Liver (tissue), 9 donors: Measurements from ENCODE around the gene MOK. TPM values are rescaled to one million over a fixed set of nuclear protein-coding genes. Genes with fewer than 3 reads are reported as not detected.

Experiments
- DNase-seq: peaks from one replicate; pipeline ENCODE4 v3.0.0-alpha.2; 2017; ENCODE audit warnings: low spot score
- H3K27ac ChIP-seq, 2 donors: one replicate each; pipeline ENCODE4 v1.7.0; 2013; ENCODE audit warnings: inconsistent platforms in 2 of 2, low read length in 2 of 2, control low read depth in 1 of 2, low read depth in 1 of 2, mild to moderate bottlenecking in 1 of 2
- H3K27me3 ChIP-seq, 4 donors: one replicate each; pipeline versions ENCODE4 v1.6.1 to v1.7.0; 2013; ENCODE audit warnings: low read length in 3 of 4, inconsistent platforms in 1 of 4, mild to moderate bottlenecking in 1 of 4, moderate library complexity in 1 of 4; ENCODE audit not compliant: control insufficient read depth in 4 of 4, insufficient read depth in 4 of 4
- H3K36me3 ChIP-seq, 4 donors: one replicate each; pipeline versions ENCODE4 v1.6.1 to v1.7.0; 2013; ENCODE audit warnings: low read length in 3 of 4, mild to moderate bottlenecking in 3 of 4, low read depth in 1 of 4, moderate library complexity in 1 of 4; ENCODE audit not compliant: control insufficient read depth in 4 of 4, insufficient read depth in 3 of 4
- H3K4me1 ChIP-seq, 4 donors: one replicate each; pipeline versions ENCODE4 v1.6.1 to v1.7.0; 2013; ENCODE audit warnings: low read length in 3 of 4, mild to moderate bottlenecking in 3 of 4, moderate library complexity in 1 of 4; ENCODE audit not compliant: control insufficient read depth in 4 of 4, insufficient read depth in 4 of 4
- H3K4me3 ChIP-seq, 3 donors: one replicate each; pipeline versions ENCODE4 v1.6.1 to v1.7.0; 2013; ENCODE audit warnings: low read length in 3 of 3, control low read depth in 1 of 3, low read depth in 1 of 3, mild to moderate bottlenecking in 1 of 3
- H3K9ac ChIP-seq, 2 donors: one replicate each; pipeline ENCODE4 v1.7.0; 2013; ENCODE audit warnings: low read length in 2 of 2, mild to moderate bottlenecking in 2 of 2, moderate library complexity in 2 of 2, control low read depth in 1 of 2, low read depth in 1 of 2
- H3K9me3 ChIP-seq, 4 donors: one replicate each; pipeline versions ENCODE4 v1.6.1 to v1.7.0; 2013; ENCODE audit warnings: low read length in 3 of 4; ENCODE audit not compliant: control insufficient read depth in 4 of 4
- ATF3 ChIP-seq: IDR thresholded peaks from 2 replicates; pipeline ENCODE4 v1.6.1; 2016; ENCODE audit warnings: antibody characterized with exemption
- CTCF ChIP-seq: fragments of 150-350 bp; IDR thresholded peaks from 2 replicates; pipeline ENCODE4 v1.5.1; 2017; ENCODE audit warnings: improper control_type of control experiment, low read depth, low read length; ENCODE audit not compliant: missing input control
- EGR1 ChIP-seq, 2 donors: IDR thresholded peaks; 2 replicates each; pipeline ENCODE4 v1.6.1; 2016 to 2018; ENCODE audit warnings: antibody characterized with exemption in 2 of 2, low read depth in 2 of 2
- FOXA1 ChIP-seq: IDR thresholded peaks from 2 replicates; pipeline ENCODE4 v1.6.1; 2016; ENCODE audit warnings: antibody characterized with exemption
- FOXA2 ChIP-seq: IDR thresholded peaks from 2 replicates; pipeline ENCODE4 v1.6.1; 2016; ENCODE audit warnings: antibody characterized with exemption
- GABPA ChIP-seq, 2 donors: IDR thresholded peaks in 1 of 2; conservative IDR thresholded peaks in 1 of 2; 2 replicates each; pipeline ENCODE4 v1.6.1; 2016; ENCODE audit warnings: antibody characterized with exemption in 2 of 2, mild to moderate bottlenecking in 1 of 2, moderate library complexity in 1 of 2
- HNF4A ChIP-seq, 2 donors: conservative IDR thresholded peaks; 2 replicates each; pipeline ENCODE4 v1.6.1; 2016; ENCODE audit warnings: antibody characterized with exemption in 2 of 2, mild to moderate bottlenecking in 2 of 2
- HNF4G ChIP-seq: IDR thresholded peaks from 2 replicates; pipeline ENCODE4 v1.6.1; 2016; ENCODE audit warnings: antibody characterized with exemption
- JUND ChIP-seq, 2 donors: IDR thresholded peaks; 2 replicates each; pipeline ENCODE4 v1.6.1; 2016; ENCODE audit warnings: antibody characterized with exemption in 2 of 2
- MAX ChIP-seq: IDR thresholded peaks from 2 replicates; pipeline ENCODE4 v1.6.1; 2016; ENCODE audit warnings: antibody characterized with exemption
- NR2F2 ChIP-seq: IDR thresholded peaks from 2 replicates; pipeline ENCODE4 v1.6.1; 2016; ENCODE audit warnings: antibody characterized with exemption
- RAD21 ChIP-seq, 2 donors: IDR thresholded peaks; 2 replicates each; pipeline ENCODE4 v1.6.1; 2016; ENCODE audit warnings: antibody characterized with exemption in 2 of 2, mild to moderate bottlenecking in 2 of 2
- REST ChIP-seq: IDR thresholded peaks from 2 replicates; pipeline ENCODE4 v1.6.1; 2016; ENCODE audit warnings: antibody characterized with exemption, mild to moderate bottlenecking
- RXRA ChIP-seq, 2 donors: IDR thresholded peaks; 2 replicates each; pipeline ENCODE4 v1.6.1; 2017 to 2018; ENCODE audit warnings: antibody characterized with exemption in 2 of 2, mild to moderate bottlenecking in 1 of 2
- SP1 ChIP-seq: IDR thresholded peaks from 2 replicates; pipeline ENCODE4 v1.6.1; 2018; ENCODE audit warnings: antibody characterized with exemption, mild to moderate bottlenecking
- TAF1 ChIP-seq: conservative IDR thresholded peaks from 2 replicates; pipeline ENCODE4 v1.6.1; 2016; ENCODE audit warnings: antibody characterized with exemption, mild to moderate bottlenecking
- YY1 ChIP-seq: IDR thresholded peaks from 2 replicates; pipeline ENCODE4 v1.6.1; 2016; ENCODE audit warnings: antibody characterized with exemption, mild to moderate bottlenecking
- ZBTB33 ChIP-seq: IDR thresholded peaks from 2 replicates; pipeline ENCODE4 v1.6.1; 2016; ENCODE audit warnings: antibody characterized with exemption
- WGBS: extraction: QIAGEN DNeasy Blood & Tissue Kit; methylation state at CpG from one replicate; pipeline ENCODE4 v1.1.7; 2013; 5-methylcytosine and 5-hydroxymethylcytosine counted together
- polyA plus RNA-seq, 2 donors: library from polyadenylated mRNA; stranded (reverse) in 1 of 2; unstranded in 1 of 2; fragments of 200-250 nt in 1 of 2; fragments of >200 nt in 1 of 2; fragmentation: Nextera tagmentation in 1 of 2; extraction: Ambion mirVana in 1 of 2; gene quantifications; one replicate each; pipeline versions ENCODE4 v1.2.1 to v1.2.3, GENCODE V29; 2013 to 2015
- total RNA-seq, 2 donors: library from RNA; depleted of rRNA; stranded (reverse); fragments of >200 nt; gene quantifications; one replicate each; pipeline ENCODE4 v1.2.3, GENCODE V29; 2014
- donor health status: healthy.
- donor health status: healthy.
- donor health status: healthy.
- donor health status: healthy.
- donor health status: healthy.

MOK gene
- total and polyA plus RNA-seq, 4 donors: 2.4 to 6.4 (median 2.9) TPM

- TF ChIP-seq RXRA (IDR thresholded peaks at IDR 0.05): no peak
- TF ChIP-seq HNF4A (conservative IDR thresholded peaks at IDR 0.05): no peak
- TF ChIP-seq FOXA1: no peak
- TF ChIP-seq HNF4G: no peak
- no peak for TF ChIP-seq ATF3
- Histone ChIP-seq H3K27ac (no peak overlapping the region), H3K4me3 (no peak overlapping the region), H3K4me1 (no peaks in the 10 kb centered on the region), H3K9me3 (no peaks in the 10 kb centered on the region), H3K36me3 (peaks cover 0 to 2% (median 0%) of the 10 kb centered on the region in 4 donors), H3K27me3 (no peaks in the 10 kb centered on the region), H3K9ac (no peak overlapping the region)
- 91% methylated on average over 9 of the region's 9 CpGs for WGBS
- DNase-seq: no peak
Measured at GRCh38 chr14:102282751-102283465, 22.1 kb downstream of the MOK start.

- no peak for TF ChIP-seq JUND (IDR thresholded peaks at IDR 0.05)
- TF ChIP-seq CTCF: no peak
- TF ChIP-seq RAD21 (IDR thresholded peaks at IDR 0.05): no peak
- no peak overlapping the region for H3K27ac ChIP-seq
- H3K36me3 ChIP-seq: peaks cover 0 to 2% (median 0%) of the 10 kb centered on the region in 4 donors
- H3K27me3 ChIP-seq: no peaks in the 10 kb centered on the region
- no peak for DNase-seq
- no peaks in the 10 kb centered on the region for H3K9me3 ChIP-seq
- no peaks in the 10 kb centered on the region for H3K4me1 ChIP-seq
- H3K9ac ChIP-seq: no peak overlapping the region
- H3K4me3 ChIP-seq: no peak overlapping the region
- 93% methylated on average over 8 of the region's 8 CpGs for WGBS
Measured at GRCh38 chr14:102280376-102280962, 24.5 kb downstream of the MOK start.

GRCh38 chr14:102279688-102280348 is 25.1 kb downstream of the MOK start:
- 89% methylated on average over 8 of the region's 8 CpGs for WGBS
- no peak overlapping the region for H3K4me3 ChIP-seq
- DNase-seq: no peak
- H3K36me3 ChIP-seq: peaks cover 0 to 2% (median 0%) of the 10 kb centered on the region in 4 donors
- no peak overlapping the region for H3K27ac ChIP-seq
- H3K4me1 ChIP-seq: no peaks in the 10 kb centered on the region
- H3K9me3 ChIP-seq: no peaks in the 10 kb centered on the region
- H3K9ac ChIP-seq: no peak overlapping the region
- TF ChIP-seq GABPA (IDR thresholded peaks at IDR 0.05 in 1 of 2, conservative IDR thresholded peaks at IDR 0.05 in 1 of 2): no peak
- TF ChIP-seq ZBTB33: no peak
- TF ChIP-seq SP1: no peak
- no peak for TF ChIP-seq FOXA1
- TF ChIP-seq RAD21 (IDR thresholded peaks at IDR 0.05): no peak
- no peak for TF ChIP-seq MAX
- no peak for TF ChIP-seq ATF3
- no peak for TF ChIP-seq YY1
- no peak for TF ChIP-seq TAF1
- no peak for TF ChIP-seq FOXA2
- TF ChIP-seq HNF4A (conservative IDR thresholded peaks at IDR 0.05): no peak
- no peak for TF ChIP-seq EGR1 (IDR thresholded peaks at IDR 0.05; ENCODE audit: low read depth in 2 of 2)
- TF ChIP-seq NR2F2: no peak
- TF ChIP-seq REST: no peak
- no peaks in the 10 kb centered on the region for H3K27me3 ChIP-seq
